ENCODE results near the gene MDC1.

Gene MDC1

GRCh38 chr6:30703011-30703410, 14.1 kb downstream of the MDC1 start:
- DNase-seq, result no peak

GRCh38 chr6:30700340-30700739, 16.7 kb downstream of the MDC1 start:
- DNase-seq, result peak; percentile 65 to 80

GRCh38 chr6:30696432-30696831, 20.6 kb downstream of the MDC1 start:
- no peak for DNase-seq

- DNase-seq, result no peak
Observed at GRCh38 chr6:30691208-30691847, 25.8 kb downstream of the MDC1 start.

- peak; percentile 78 to 88 for DNase-seq
Observed at GRCh38 chr6:30690403-30691207, 26.5 kb downstream of the MDC1 start, which contains the start of gene NRM. TSS of gene NRM (minus strand) at chr6:30690984. CDS start at chr6:30690974, 10 bp downstream.

GRCh38 chr6:30689985-30690384, 27.1 kb downstream of the MDC1 start:
- DNase-seq, result no peak

- no peak for DNase-seq
Observed at GRCh38 chr6:30689022-30689865, 27.8 kb downstream of the MDC1 start.

GRCh38 chr6:30688569-30688968, 28.5 kb downstream of the MDC1 start:
- DNase-seq, result no peak

- no peak for DNase-seq
Observed at GRCh38 chr6:30687659-30688431, 29.2 kb downstream of the MDC1 start.

GRCh38 chr6:30686908-30687658, 30.0 kb downstream of the MDC1 start:
- DNase-seq, result peak; percentile 92 to 94

GRCh38 chr6:30686009-30686907, 30.8 kb downstream of the MDC1 start, which contains the start of gene PPP1R18:
TSS of gene PPP1R18 (minus strand) at chr6:30686645. CDS start at chr6:30686018, 627 bp downstream.
- peak; percentile 66 to 72 for DNase-seq

GRCh38 chr6:30685157-30686008, 31.7 kb downstream of the MDC1 start:
- DNase-seq, result peak in 1 of 2 donors; percentile 30

GRCh38 chr6:30684386-30685156, 32.5 kb downstream of the MDC1 start:
- DNase-seq, result peak; percentile 56 to 74

GRCh38 chr6:30683980-30684338, 33.1 kb downstream of the MDC1 start:
- no peak for DNase-seq

GRCh38 chr6:30683183-30683979, 33.7 kb downstream of the MDC1 start:
- DNase-seq, result peak in 1 of 2 donors; percentile 12

GRCh38 chr6:30682143-30683117, 34.7 kb downstream of the MDC1 start:
- peak; percentile 80 to 88 for DNase-seq
